Measurements from ENCODE around the gene ARF3.

- TF ChIP-seq CTCF (conservative IDR thresholded peaks at IDR 0.05 in 1 of 2, IDR thresholded peaks at IDR 0.05 in 1 of 2; ENCODE audit: low read depth in 1 of 2, low read length in 2 of 2), result peak; percentile 72 to 81
- TF ChIP-seq EZH2 (IDR thresholded peaks at IDR 0.05; ENCODE audit: low read length, missing control alignments), result peak; percentile 51
Observed at GRCh38 chr12:48995086-48995879, 38.0 kb upstream of the ARF3 start.
